ENCODE results near the gene LTA4H. TPM values are rescaled to one million over a fixed set of nuclear protein-coding genes. Genes with fewer than 3 reads are reported as not detected.

LTA4H gene
- total and polyA plus RNA-seq, 10 of the 15 experiments (the other 5 are each of a cell fraction or from before 2014, with no cell fraction given) = 43.9 to 106 (median 47.3) TPM

DNA sequence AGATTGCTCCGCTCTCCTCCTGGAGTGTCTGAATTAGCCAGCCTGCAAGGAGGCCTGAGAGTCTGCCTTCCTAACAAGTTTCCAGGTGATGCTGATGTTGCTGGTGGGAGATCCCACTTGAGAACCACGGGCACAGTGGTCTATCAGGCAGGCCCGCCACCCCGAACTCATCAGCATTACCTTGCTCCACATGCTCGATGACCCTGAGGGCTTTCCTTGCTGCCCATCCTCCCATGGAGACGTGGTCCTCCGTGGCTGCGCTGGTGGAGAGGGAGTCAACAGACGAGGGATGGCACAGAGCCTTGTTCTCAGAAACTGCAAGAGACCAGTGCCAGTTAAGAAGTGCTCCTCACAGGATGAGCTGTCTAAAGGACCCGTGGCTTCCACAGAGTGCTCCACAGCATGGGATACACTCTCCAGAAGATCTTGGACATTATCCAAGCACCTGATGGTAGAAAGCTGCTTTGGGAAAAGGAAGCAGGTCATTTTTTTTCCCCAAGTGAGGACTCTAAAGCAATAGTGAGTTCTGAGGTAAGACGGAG lies 57.6 kb downstream of the LTA4H start:
- Histone ChIP-seq H3K27ac (ENCODE audit: control insufficient read depth, insufficient read depth) (no peak overlapping the region), H3K4me1 (ENCODE audit: control insufficient read depth, insufficient read depth, low read length) (no peaks in the 10 kb centered on the region), H3K9me3 (replicated peaks; ENCODE audit: control insufficient read depth, insufficient read depth, low read length) (no peaks in the 10 kb centered on the region), H3K9ac (ENCODE audit: control insufficient read depth, insufficient read depth, low read length) (no peak overlapping the region), H2AFZ (ENCODE audit: control insufficient read depth, low read depth, low read length) (no peak overlapping the region), H3K36me3 (ENCODE audit: control insufficient read depth in 2 of 2, insufficient read depth in 2 of 2, low read length in 1 of 2) (no peaks in the 10 kb centered on the region), H3K79me2 (ENCODE audit: control insufficient read depth, insufficient read depth, low read length) (no peaks in the 10 kb centered on the region), H3K4me3 (no peak overlapping the region), H3K27me3 (replicated peaks in 1 of 2; ENCODE audit: control insufficient read depth in 2 of 2, insufficient read depth in 2 of 2, low read length in 1 of 2) (no peaks in the 10 kb centered on the region; a peak in 1 of 4 replicates), H4K20me1 (ENCODE audit: control insufficient read depth, insufficient read depth) (no peaks in the 10 kb centered on the region), H3K4me2 (ENCODE audit: control insufficient read depth, insufficient read depth) (no peak overlapping the region)
- TF ChIP-seq RCOR1 (conservative IDR thresholded peaks at IDR 0.05; ENCODE audit: low read depth, low read length) = no peak
- SMC1A ChIA-PET (ENCODE audit: uncharacterized antibody, unreplicated experiment) = no interaction called here
- ATAC-seq (no peak), DNase-seq (ENCODE audit: low read depth, low spot score) (no peak), FAIRE-seq (no peak)
- RAD21 ChIA-PET (ENCODE audit: unreplicated experiment) = interaction anchor here (0.6 kb wide), 1 partner anchor 59 kb away, joined by 3 read pairs; no protein-coding TSS in a partner anchor
- WGBS (ENCODE audit: insufficient coverage, insufficient replicate concordance, low lambda C conversion rate, missing lambda C conversion rate) = 40% methylated on average over 11 of the region's 11 CpGs
- POLR2A ChIA-PET = interaction anchor here (0.6 kb wide), 1 partner anchor 495 kb away, joined by 4 read pairs; no protein-coding TSS in a partner anchor
- in situ Hi-C loops (cut with MboI) = no loop called here
- intact Hi-C loops (cut with micrococcal nuclease; ENCODE audit: unreplicated experiment) = no loop called here
- no TSS peak for BruUV-seq (replicated peaks)
- CTCF ChIA-PET = no interaction called here

DNA sequence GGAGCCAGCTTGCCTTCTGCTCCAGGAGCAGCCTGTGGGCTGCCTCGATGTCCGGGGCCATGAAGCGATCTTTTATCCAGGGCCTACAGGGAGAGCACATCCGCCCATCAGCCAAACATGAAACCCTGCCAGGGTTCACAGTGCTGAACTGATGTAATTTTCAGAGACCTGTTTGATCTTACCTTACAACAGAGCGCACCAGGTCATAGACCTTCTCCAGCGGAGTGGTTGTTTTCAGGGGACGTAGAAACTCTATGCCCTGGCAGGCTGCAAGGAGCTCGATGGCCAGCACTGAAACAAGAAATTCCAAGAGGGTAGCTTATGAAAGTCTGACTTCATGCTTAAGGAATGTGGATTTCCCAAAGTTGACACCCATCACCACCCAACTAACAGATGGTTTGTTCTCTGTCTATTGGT lies 59.0 kb downstream of the LTA4H start:
- ChIA-PET POLR2A (no interaction called here), RAD21 (ENCODE audit: unreplicated experiment) (no interaction called here), CTCF (no interaction called here), SMC1A (ENCODE audit: uncharacterized antibody, unreplicated experiment) (interaction anchor here (0.7 kb wide), 1 partner anchor 22 kb away, joined by 3 read pairs; no protein-coding TSS in a partner anchor)
- Histone ChIP-seq H4K20me1 (ENCODE audit: control insufficient read depth, insufficient read depth) (no peaks in the 10 kb centered on the region), H3K4me3 (no peak overlapping the region), H2AFZ (ENCODE audit: control insufficient read depth, low read depth, low read length) (no peak overlapping the region), H3K27ac (ENCODE audit: control insufficient read depth, insufficient read depth) (no peak overlapping the region), H3K27me3 (replicated peaks in 1 of 2; ENCODE audit: control insufficient read depth in 2 of 2, insufficient read depth in 2 of 2, low read length in 1 of 2) (no peaks in the 10 kb centered on the region; a peak in 1 of 4 replicates), H3K4me2 (ENCODE audit: control insufficient read depth, insufficient read depth) (no peak overlapping the region), H3K9me3 (replicated peaks; ENCODE audit: control insufficient read depth, insufficient read depth, low read length) (no peaks in the 10 kb centered on the region), H3K4me1 (ENCODE audit: control insufficient read depth, insufficient read depth, low read length) (no peaks in the 10 kb centered on the region), H3K36me3 (ENCODE audit: control insufficient read depth in 2 of 2, insufficient read depth in 2 of 2, low read length in 1 of 2) (no peaks in the 10 kb centered on the region), H3K79me2 (ENCODE audit: control insufficient read depth, insufficient read depth, low read length) (no peaks in the 10 kb centered on the region), H3K9ac (ENCODE audit: control insufficient read depth, insufficient read depth, low read length) (no peak overlapping the region)
- WGBS (ENCODE audit: insufficient coverage, insufficient replicate concordance, low lambda C conversion rate, missing lambda C conversion rate) = 63% methylated on average over 8 of the region's 8 CpGs
- intact Hi-C loops (cut with micrococcal nuclease; ENCODE audit: unreplicated experiment) = no loop called here
- in situ Hi-C loops (cut with MboI) = no loop called here
- ATAC-seq = no peak
- FAIRE-seq = no peak
- no TSS peak for BruUV-seq (replicated peaks)
- no peak for DNase-seq (ENCODE audit: low read depth, low spot score)
- no peak for TF ChIP-seq ZNF207 (IDR thresholded peaks at IDR 0.05; ENCODE audit: borderline replicate concordance)
- TF ChIP-seq, protein P1, sequence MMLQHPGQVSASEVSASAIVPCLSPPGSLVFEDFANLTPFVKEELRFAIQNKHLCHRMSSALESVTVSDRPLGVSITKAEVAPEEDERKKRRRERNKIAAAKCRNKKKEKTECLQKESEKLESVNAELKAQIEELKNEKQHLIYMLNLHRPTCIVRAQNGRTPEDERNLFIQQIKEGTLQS (IDR thresholded peaks at IDR 0.05; ENCODE audit: borderline replicate concordance, extremely low read depth, low read depth, low read length) = no peak
- no peak for TF ChIP-seq RAD51 (IDR thresholded peaks at IDR 0.05)
- TF ChIP-seq SMARCA5 (IDR thresholded peaks at IDR 0.05) = no peak
- TF ChIP-seq CBX5 (IDR thresholded peaks at IDR 0.05; ENCODE audit: low read depth) = no peak
- TF ChIP-seq SUPT20H (IDR thresholded peaks at IDR 0.05; ENCODE audit: borderline replicate concordance, control insufficient read depth, low read depth, low read length) = no peak
- TF ChIP-seq NR2C2 (IDR thresholded peaks at IDR 0.05; ENCODE audit: borderline replicate concordance, control insufficient read depth, insufficient read length, low read depth) = no peak
- TF ChIP-seq TCF7 (IDR thresholded peaks at IDR 0.05; ENCODE audit: borderline replicate concordance) = no peak
- no peak for TF ChIP-seq SIN3A (IDR thresholded peaks at IDR 0.05; ENCODE audit: low read depth, low read length)
- TF ChIP-seq, protein P2, sequence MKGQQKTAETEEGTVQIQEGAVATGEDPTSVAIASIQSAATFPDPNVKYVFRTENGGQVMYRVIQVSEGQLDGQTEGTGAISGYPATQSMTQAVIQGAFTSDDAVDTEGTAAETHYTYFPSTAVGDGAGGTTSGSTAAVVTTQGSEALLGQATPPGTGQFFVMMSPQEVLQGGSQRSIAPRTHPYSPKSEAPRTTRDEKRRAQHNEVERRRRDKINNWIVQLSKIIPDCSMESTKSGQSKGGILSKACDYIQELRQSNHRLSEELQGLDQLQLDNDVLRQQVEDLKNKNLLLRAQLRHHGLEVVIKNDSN (IDR thresholded peaks at IDR 0.05; ENCODE audit: borderline replicate concordance, extremely low read length, insufficient read depth, low read depth, low read length) = no peak
- TF ChIP-seq, protein P3, sequence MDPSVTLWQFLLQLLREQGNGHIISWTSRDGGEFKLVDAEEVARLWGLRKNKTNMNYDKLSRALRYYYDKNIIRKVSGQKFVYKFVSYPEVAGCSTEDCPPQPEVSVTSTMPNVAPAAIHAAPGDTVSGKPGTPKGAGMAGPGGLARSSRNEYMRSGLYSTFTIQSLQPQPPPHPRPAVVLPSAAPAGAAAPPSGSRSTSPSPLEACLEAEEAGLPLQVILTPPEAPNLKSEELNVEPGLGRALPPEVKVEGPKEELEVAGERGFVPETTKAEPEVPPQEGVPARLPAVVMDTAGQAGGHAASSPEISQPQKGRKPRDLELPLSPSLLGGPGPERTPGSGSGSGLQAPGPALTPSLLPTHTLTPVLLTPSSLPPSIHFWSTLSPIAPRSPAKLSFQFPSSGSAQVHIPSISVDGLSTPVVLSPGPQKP (IDR thresholded peaks at IDR 0.05; ENCODE audit: low read depth, low read length) = no peak

All from GM12878 (cell line).